K562 (cell line): ENCODE data around the gene PXN. TPM values are rescaled to one million over a fixed set of nuclear protein-coding genes. Genes with fewer than 3 reads are reported as not detected.

Experiments
- ELF4 ChIP-seq: fragments of 450-650 bp; formaldehyde crosslinking; IDR thresholded peaks from 2 replicates; pipeline ENCODE4 v1.4.0; 2022; ENCODE audit warnings: missing genetic modification characterization
- GTF2A2 ChIP-seq: IDR thresholded peaks from 2 replicates; pipeline ENCODE4 v1.6.1; 2016; ENCODE audit warnings: mild to moderate bottlenecking, missing genetic modification characterization, missing compliant biosample characterization
- HDAC3 ChIP-seq: fragments of 450-650 bp; IDR thresholded peaks from 2 replicates; pipeline ENCODE4 v1.6.1; 2018; ENCODE audit warnings: borderline replicate concordance, mild to moderate bottlenecking, moderate library complexity; ENCODE audit not compliant: partially characterized antibody
- MYC ChIP-seq, 2 experiments: fragments of 250-450 bp in 1 of 2; sonication (Bioruptor Pico) in 1 of 2; IDR thresholded peaks; 2 replicates each; pipeline versions ENCODE4 v1.5.1 to v1.6.1; 2012 to 2021; ENCODE audit warnings: low read depth in 2 of 2, borderline replicate concordance in 1 of 2, improper control_type of control experiment in 1 of 2, low read length in 1 of 2, mild to moderate bottlenecking in 1 of 2, moderate library complexity in 1 of 2
- TFAM ChIP-seq: fragments of 250-450 bp; sonication (Bioruptor Pico); conservative IDR thresholded peaks from 2 replicates; pipeline ENCODE4 v1.5.0; 2021; ENCODE audit warnings: mild to moderate bottlenecking, moderate library complexity
- ZNF263 ChIP-seq: sonication (generic); formaldehyde crosslinking; IDR thresholded peaks from 2 replicates; pipeline ENCODE4 v1.8.0; 2022; ENCODE audit warnings: mild to moderate bottlenecking, missing genetic modification reagents, borderline replicate concordance
- ZNF586 ChIP-seq: fragments of 450-650 bp; formaldehyde crosslinking; conservative IDR thresholded peaks from 2 replicates; pipeline ENCODE4 v1.4.0; 2020; ENCODE audit warnings: mild to moderate bottlenecking, moderate library complexity
- ZNF778 ChIP-seq: fragments of 450-650 bp; formaldehyde crosslinking; IDR thresholded peaks from 2 replicates; pipeline ENCODE4 v1.4.0; 2020; ENCODE audit warnings: mild to moderate bottlenecking, moderate library complexity
- polyA plus RNA-seq, 8 experiments: library from polyadenylated mRNA; depleted of rRNA in 4 of 8; stranded (reverse) in 5 of 8; unstranded in 3 of 8; fragments of >200 nt; fragmentation: Nextera tagmentation in 2 of 8; fragmentation: Illumina TruSeq in 1 of 8; extraction: Ambion mirVana in 2 of 8; extraction: Trizol in 1 of 8; gene quantifications; 2 replicates each; pipeline versions ENCODE4 v1.2.1 to v1.2.3, GENCODE V29; 2011 to 2014; ENCODE audit warnings: inconsistent platforms in 1 of 8, missing spikeins in 1 of 8
- total RNA-seq, 7 experiments: library from RNA; depleted of rRNA in 6 of 7; stranded (reverse); fragments of >200 nt in 6 of 7; fragmentation: Illumina TruSeq in 2 of 7; extraction: Trizol in 2 of 7; gene quantifications; 2 replicates each; pipeline versions ENCODE4 v1.2.1 to v1.2.3, GENCODE V29; 2011 to 2021; ENCODE audit warnings: low replicate concordance in 1 of 7
- TF ChIP-seq, protein P1 (sequence below): IDR thresholded peaks from 2 replicates; pipeline ENCODE4 v1.6.1; 2014; ENCODE audit warnings: antibody characterized with exemption
- TF ChIP-seq, protein P2 (sequence below): fragments of 250-450 bp; sonication (Bioruptor Pico); IDR thresholded peaks from 2 replicates; pipeline ENCODE4 v1.8.0; 2022; ENCODE audit warnings: inconsistent platforms, mild to moderate bottlenecking, moderate library complexity, borderline replicate concordance
- TF ChIP-seq, protein P3 (sequence below): fragments of 250-450 bp; sonication (Bioruptor Pico); IDR thresholded peaks from 2 replicates; pipeline ENCODE4 v1.5.0; 2020; ENCODE audit warnings: mild to moderate bottlenecking, borderline replicate concordance
- TF ChIP-seq, protein P4 (sequence below): fragments of 250-450 bp; sonication (Bioruptor Pico); IDR thresholded peaks from 2 replicates; pipeline ENCODE4 v1.5.0; 2021; ENCODE audit warnings: mild to moderate bottlenecking, moderate library complexity
- TF ChIP-seq, protein P5 (sequence below): fragments of 250-450 bp; sonication (Bioruptor Pico); IDR thresholded peaks from 2 replicates; pipeline ENCODE4 v1.8.0; 2021; ENCODE audit warnings: borderline replicate concordance, mild to moderate bottlenecking, moderate library complexity; ENCODE audit not compliant: poor library complexity, severe bottlenecking
- TF ChIP-seq, protein P6 (sequence below): fragments of 250-450 bp; sonication (Bioruptor Pico); IDR thresholded peaks from 2 replicates; pipeline ENCODE4 v1.8.0; 2021; ENCODE audit warnings: moderate library complexity, mild to moderate bottlenecking, inconsistent platforms

The PXN gene
- total and polyA plus RNA-seq, 9 of the 15 experiments (the other 6 are each of a cell fraction or from before 2014, with no cell fraction given) = 4.0 to 74.1 (median 18.6) TPM

DNA sequence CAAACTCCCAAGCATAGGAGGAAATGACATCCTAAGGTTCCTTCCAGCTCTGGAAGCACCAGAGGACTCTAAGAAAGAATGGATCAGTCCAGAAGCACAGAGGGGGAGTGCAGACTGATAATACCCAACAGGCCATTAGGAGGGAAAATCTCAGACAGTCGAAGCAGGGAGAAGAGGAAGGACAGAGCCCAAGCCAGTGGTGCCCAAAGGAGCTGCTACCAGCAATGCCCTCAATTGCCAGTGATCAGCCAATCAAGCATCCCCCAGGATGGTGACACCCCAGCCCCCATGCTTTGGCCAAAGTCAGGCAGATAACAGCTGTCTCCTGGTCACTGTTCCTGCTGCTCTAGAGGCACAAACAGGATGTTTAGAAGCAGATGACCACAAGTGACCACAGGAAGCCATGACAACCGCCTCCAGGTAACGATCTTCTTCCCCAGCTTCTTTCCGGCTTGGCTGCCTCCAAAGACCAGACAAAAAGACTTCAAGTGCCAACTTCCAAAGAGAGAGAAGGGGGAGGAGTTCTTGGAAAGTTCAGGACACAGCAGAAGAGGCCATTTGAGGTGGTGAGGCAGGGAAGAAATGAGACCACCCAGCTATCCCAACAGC, 16.2 kb downstream of the PXN start (continued):
- TF ChIP-seq, protein P1, sequence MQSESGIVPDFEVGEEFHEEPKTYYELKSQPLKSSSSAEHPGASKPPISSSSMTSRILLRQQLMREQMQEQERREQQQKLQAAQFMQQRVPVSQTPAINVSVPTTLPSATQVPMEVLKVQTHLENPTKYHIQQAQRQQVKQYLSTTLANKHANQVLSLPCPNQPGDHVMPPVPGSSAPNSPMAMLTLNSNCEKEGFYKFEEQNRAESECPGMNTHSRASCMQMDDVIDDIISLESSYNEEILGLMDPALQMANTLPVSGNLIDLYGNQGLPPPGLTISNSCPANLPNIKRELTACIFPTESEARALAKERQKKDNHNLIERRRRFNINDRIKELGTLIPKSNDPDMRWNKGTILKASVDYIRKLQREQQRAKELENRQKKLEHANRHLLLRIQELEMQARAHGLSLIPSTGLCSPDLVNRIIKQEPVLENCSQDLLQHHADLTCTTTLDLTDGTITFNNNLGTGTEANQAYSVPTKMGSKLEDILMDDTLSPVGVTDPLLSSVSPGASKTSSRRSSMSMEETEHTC = no peak
- TF ChIP-seq, protein P2, sequence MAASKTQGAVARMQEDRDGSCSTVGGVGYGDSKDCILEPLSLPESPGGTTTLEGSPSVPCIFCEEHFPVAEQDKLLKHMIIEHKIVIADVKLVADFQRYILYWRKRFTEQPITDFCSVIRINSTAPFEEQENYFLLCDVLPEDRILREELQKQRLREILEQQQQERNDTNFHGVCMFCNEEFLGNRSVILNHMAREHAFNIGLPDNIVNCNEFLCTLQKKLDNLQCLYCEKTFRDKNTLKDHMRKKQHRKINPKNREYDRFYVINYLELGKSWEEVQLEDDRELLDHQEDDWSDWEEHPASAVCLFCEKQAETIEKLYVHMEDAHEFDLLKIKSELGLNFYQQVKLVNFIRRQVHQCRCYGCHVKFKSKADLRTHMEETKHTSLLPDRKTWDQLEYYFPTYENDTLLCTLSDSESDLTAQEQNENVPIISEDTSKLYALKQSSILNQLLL = no peak
- TF ChIP-seq HDAC3 (no peak), TFAM (CRISPR knock-in tag) (no peak), GTF2A2 (tag) (no peak), ZNF778 (CRISPR knock-in tag) (no peak), ELF4 (CRISPR knock-in tag) (no peak), ZNF263 (CRISPR knock-in tag) (no peak), ZNF586 (CRISPR knock-in tag) (no peak), MYC (IDR thresholded peaks at IDR 0.05; ENCODE audit: low read depth, low read length) (0 out of 2 replicates have a peak, but pooled peaks have one; percentile 14), MYC (CRISPR knock-in tag; IDR thresholded peaks at IDR 0.05; ENCODE audit: borderline replicate concordance, low read depth) (no peak)
- TF ChIP-seq, protein P3, sequence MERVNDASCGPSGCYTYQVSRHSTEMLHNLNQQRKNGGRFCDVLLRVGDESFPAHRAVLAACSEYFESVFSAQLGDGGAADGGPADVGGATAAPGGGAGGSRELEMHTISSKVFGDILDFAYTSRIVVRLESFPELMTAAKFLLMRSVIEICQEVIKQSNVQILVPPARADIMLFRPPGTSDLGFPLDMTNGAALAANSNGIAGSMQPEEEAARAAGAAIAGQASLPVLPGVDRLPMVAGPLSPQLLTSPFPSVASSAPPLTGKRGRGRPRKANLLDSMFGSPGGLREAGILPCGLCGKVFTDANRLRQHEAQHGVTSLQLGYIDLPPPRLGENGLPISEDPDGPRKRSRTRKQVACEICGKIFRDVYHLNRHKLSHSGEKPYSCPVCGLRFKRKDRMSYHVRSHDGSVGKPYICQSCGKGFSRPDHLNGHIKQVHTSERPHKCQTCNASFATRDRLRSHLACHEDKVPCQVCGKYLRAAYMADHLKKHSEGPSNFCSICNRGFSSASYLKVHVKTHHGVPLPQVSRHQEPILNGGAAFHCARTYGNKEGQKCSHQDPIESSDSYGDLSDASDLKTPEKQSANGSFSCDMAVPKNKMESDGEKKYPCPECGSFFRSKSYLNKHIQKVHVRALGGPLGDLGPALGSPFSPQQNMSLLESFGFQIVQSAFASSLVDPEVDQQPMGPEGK (CRISPR knock-in tag) = no peak
- TF ChIP-seq, protein P4, sequence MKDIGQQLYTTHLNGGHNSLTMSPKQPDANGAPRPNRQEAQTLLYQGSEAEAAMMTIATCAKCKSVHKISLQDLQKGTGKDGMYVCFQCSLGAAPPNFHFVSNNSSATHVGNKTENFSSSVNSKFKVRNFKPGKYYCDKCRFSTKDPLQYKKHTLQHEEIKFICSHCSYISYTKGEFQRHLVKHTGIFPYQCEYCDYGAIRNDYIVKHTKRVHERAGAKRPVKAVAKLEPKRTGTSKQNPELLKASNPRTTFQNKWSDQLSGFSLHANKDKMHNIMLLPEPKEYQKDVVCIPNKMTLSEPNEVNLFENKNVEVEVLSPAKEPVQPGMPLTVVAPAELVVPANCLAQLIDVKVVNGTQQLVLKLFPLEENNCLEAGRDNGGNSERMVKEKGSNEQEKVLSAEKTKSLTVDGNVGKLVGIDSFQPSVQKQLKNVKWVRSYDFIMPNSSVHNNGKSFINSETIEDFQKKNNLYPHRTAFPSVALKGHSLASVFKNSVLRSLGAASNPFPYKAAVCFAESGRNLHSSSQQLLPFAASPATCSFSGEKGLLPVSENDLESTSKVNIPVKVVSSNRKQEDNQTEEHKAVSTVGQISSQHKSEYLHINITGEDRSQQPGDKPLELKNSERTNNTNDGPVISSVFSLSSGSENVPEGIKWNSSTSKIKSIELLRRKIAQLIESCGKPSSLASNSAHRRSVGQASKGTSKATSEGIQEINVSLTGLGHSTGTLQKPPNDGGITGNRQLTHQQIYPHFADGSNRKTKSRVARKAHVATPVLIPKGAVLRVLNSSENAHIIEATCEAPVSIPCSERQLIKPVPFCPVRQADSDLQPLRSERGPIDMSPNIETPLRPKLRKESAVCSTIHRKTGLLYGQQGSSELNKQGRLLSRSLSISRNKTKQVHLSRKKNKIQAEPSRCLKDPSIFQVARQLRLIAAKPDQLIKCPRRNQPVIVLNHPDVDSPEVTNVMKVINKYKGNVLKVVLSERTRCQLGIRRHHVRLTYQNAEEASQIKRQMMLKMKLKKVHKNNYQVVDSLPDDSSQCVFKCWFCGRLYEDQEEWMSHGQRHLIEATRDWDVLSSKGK (CRISPR knock-in tag) = no peak
- TF ChIP-seq, protein P5, sequence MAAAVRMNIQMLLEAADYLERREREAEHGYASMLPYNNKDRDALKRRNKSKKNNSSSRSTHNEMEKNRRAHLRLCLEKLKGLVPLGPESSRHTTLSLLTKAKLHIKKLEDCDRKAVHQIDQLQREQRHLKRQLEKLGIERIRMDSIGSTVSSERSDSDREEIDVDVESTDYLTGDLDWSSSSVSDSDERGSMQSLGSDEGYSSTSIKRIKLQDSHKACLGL (CRISPR knock-in tag) = no peak
- TF ChIP-seq, protein P6, sequence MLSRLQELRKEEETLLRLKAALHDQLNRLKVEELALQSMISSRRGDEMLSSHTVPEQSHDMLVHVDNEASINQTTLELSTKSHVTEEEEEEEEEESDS (CRISPR knock-in tag) = no peak
